Neural cell (in vitro differentiated cells): Measurements from ENCODE around the gene FHIT. TPM values are rescaled to one million over a fixed set of nuclear protein-coding genes. Genes with fewer than 3 reads are reported as not detected.

Experiments
- H2AFZ ChIP-seq: fragments of 200-600, 300-800 bp; sonication (generic), shearing (Covaris generic); 2 replicates; pipeline ENCODE4 v1.6.0; 2014; ENCODE audit warnings: low read depth, mild to moderate bottlenecking, antibody characterized with exemption, low read length, moderate library complexity
- H3F3A ChIP-seq: fragments of 200-600 bp; shearing (Covaris generic); 2 replicates; pipeline ENCODE4 v1.6.1; 2016; ENCODE audit warnings: mild to moderate bottlenecking, moderate library complexity, mixed read lengths, antibody characterized with exemption, low read length; ENCODE audit not compliant: insufficient read depth, poor library complexity, severe bottlenecking
- H3K27ac ChIP-seq: fragments of 200-600, 300-800 bp; sonication (generic), shearing (Covaris generic); 2 replicates; pipeline ENCODE4 v1.5.1; 2014; ENCODE audit warnings: mild to moderate bottlenecking, low read length, moderate library complexity
- H3K27me3 ChIP-seq: fragments of 300-800, 200-600 bp; sonication (generic), shearing (Covaris generic); 2 replicates; pipeline ENCODE4 v1.6.0; 2014; ENCODE audit warnings: mild to moderate bottlenecking, low read depth, low read length, moderate library complexity; ENCODE audit not compliant: insufficient read depth
- H3K36me3 ChIP-seq: fragments of 300-800, 200-600 bp; sonication (generic), shearing (Covaris generic); 2 replicates; pipeline ENCODE4 v1.5.1; 2014; ENCODE audit warnings: mild to moderate bottlenecking, antibody characterized with exemption, low read length, moderate library complexity; ENCODE audit not compliant: insufficient read depth
- H3K4me2 ChIP-seq: fragments of 300-800, 200-600 bp; sonication (generic), shearing (Covaris generic); 2 replicates; pipeline ENCODE4 v1.6.0; 2014; ENCODE audit warnings: mild to moderate bottlenecking, low read length
- H3K4me3 ChIP-seq: fragments of 300-800, 200-600 bp; sonication (generic), shearing (Covaris generic); 2 replicates; pipeline ENCODE4 v1.5.1; 2014; ENCODE audit warnings: mild to moderate bottlenecking, low read length, moderate library complexity
- H3K79me2 ChIP-seq: fragments of 200-600 bp; shearing (Covaris generic); replicated peaks from 2 replicates; pipeline ENCODE4 v1.6.0; 2014; ENCODE audit warnings: mild to moderate bottlenecking, low read length, moderate library complexity; ENCODE audit not compliant: insufficient read depth
- H3K9ac ChIP-seq: fragments of 300-800, 200-600 bp; sonication (generic), shearing (Covaris generic); 2 replicates; pipeline ENCODE4 v1.6.1; 2016; ENCODE audit warnings: mild to moderate bottlenecking, low read length, mixed read lengths
- H3K9me2 ChIP-seq: fragments of 200-600 bp; shearing (Covaris generic); 2 replicates; pipeline ENCODE4 v1.6.1; 2016; ENCODE audit warnings: mild to moderate bottlenecking, low read length, mixed read lengths; ENCODE audit not compliant: insufficient read depth
- H3K9me3 ChIP-seq: fragments of 200-600, 300-800 bp; sonication (generic), shearing (Covaris generic); 2 replicates; pipeline ENCODE4 v1.6.1; 2016; ENCODE audit warnings: mild to moderate bottlenecking, mixed run types, low read length, moderate library complexity, mixed read lengths
- H4K20me1 ChIP-seq: fragments of 200-600 bp; shearing (Covaris generic); 2 replicates; pipeline ENCODE4 v1.6.1; 2016; ENCODE audit warnings: mild to moderate bottlenecking, mixed run types; ENCODE audit not compliant: insufficient read depth
- CTCF ChIP-seq: fragments of 450-650 bp; IDR thresholded peaks from 2 replicates; pipeline ENCODE4 v1.5.1; 2014; ENCODE audit warnings: antibody characterized with exemption, mild to moderate bottlenecking, moderate library complexity; ENCODE audit not compliant: poor library complexity, severe bottlenecking
- EP300 ChIP-seq: fragments of 450-650 bp; conservative IDR thresholded peaks from 2 replicates; pipeline ENCODE4 v1.6.1; 2014; ENCODE audit warnings: antibody characterized with exemption, mild to moderate bottlenecking, moderate library complexity; ENCODE audit not compliant: poor library complexity, severe bottlenecking
- EZH2 ChIP-seq: fragments of 200-600, 300-800 bp; shearing (Covaris generic), sonication (generic); IDR thresholded peaks from 2 replicates; pipeline ENCODE4 v1.6.1; 2014; ENCODE audit warnings: antibody characterized with exemption, low read length, borderline replicate concordance, mild to moderate bottlenecking; ENCODE audit not compliant: insufficient read depth, poor library complexity, severe bottlenecking
- MXI1 ChIP-seq: fragments of 450-650 bp; conservative IDR thresholded peaks from 2 replicates; pipeline ENCODE4 v1.6.1; 2014; ENCODE audit warnings: antibody characterized with exemption, mild to moderate bottlenecking; ENCODE audit not compliant: poor library complexity, severe bottlenecking
- POLR2AphosphoS5 ChIP-seq: IDR thresholded peaks from 2 replicates; pipeline ENCODE4 v1.6.1; 2012
- RAD21 ChIP-seq: fragments of 450-650 bp; conservative IDR thresholded peaks from 2 replicates; pipeline ENCODE4 v1.6.1; 2014; ENCODE audit warnings: antibody characterized with exemption, mild to moderate bottlenecking, moderate library complexity
- REST ChIP-seq: IDR thresholded peaks from 2 replicates; pipeline ENCODE4 v1.6.1; 2012; ENCODE audit warnings: borderline replicate concordance
- SMC3 ChIP-seq: fragments of 450-650 bp; conservative IDR thresholded peaks from 2 replicates; pipeline ENCODE4 v1.6.1; 2014; ENCODE audit warnings: antibody characterized with exemption, mild to moderate bottlenecking, moderate library complexity; ENCODE audit not compliant: poor library complexity
- TAF1 ChIP-seq: IDR thresholded peaks from 2 replicates; pipeline ENCODE4 v1.6.1; 2012; ENCODE audit warnings: low read depth
- polyA plus RNA-seq: library from polyadenylated mRNA; depleted of rRNA; stranded (reverse); fragments of >200 nt; gene quantifications from 2 replicates; pipeline ENCODE4 v1.2.3, GENCODE V29; 2014

The FHIT gene
- polyA plus RNA-seq, 1 donor from 2014 or later, result not detected

GRCh38 chr3:59940718-59941117 is 1310.5 kb downstream of the FHIT start:
- no peak for TF ChIP-seq REST
- no peak for TF ChIP-seq RAD21
- no peak for TF ChIP-seq MXI1
- TF ChIP-seq SMC3, result no peak
- TF ChIP-seq EZH2, result no peak
- no peak for TF ChIP-seq CTCF
- no peak for TF ChIP-seq EP300
- no peak for TF ChIP-seq TAF1
- TF ChIP-seq POLR2AphosphoS5, result no peak
- Histone ChIP-seq H3K9me3 (no peaks in the 10 kb centered on the region), H3K36me3 (no peaks in the 10 kb centered on the region), H3K27me3 (no peaks in the 10 kb centered on the region), H3K4me3 (no peak overlapping the region), H4K20me1 (no peaks in the 10 kb centered on the region), H3F3A (no peaks in the 10 kb centered on the region), H3K27ac (no peak overlapping the region), H2AFZ (no peak overlapping the region), H3K9me2 (no peaks in the 10 kb centered on the region), H3K79me2 (no peaks in the 10 kb centered on the region), H3K4me2 (no peak overlapping the region), H3K9ac (no peak overlapping the region)

GRCh38 chr3:59939826-59940426 is 1311.3 kb downstream of the FHIT start:
- H3K4me2 ChIP-seq, result no peak overlapping the region
- H3K9me2 ChIP-seq, result no peaks in the 10 kb centered on the region
- no peak overlapping the region for H2AFZ ChIP-seq
- H3K36me3 ChIP-seq, result no peaks in the 10 kb centered on the region
- H3K79me2 ChIP-seq, result no peaks in the 10 kb centered on the region
- no peak overlapping the region for H3K9ac ChIP-seq
- H4K20me1 ChIP-seq, result no peaks in the 10 kb centered on the region
- TF ChIP-seq CTCF, result no peak
- no peak for TF ChIP-seq EP300
- TF ChIP-seq MXI1, result no peak
- TF ChIP-seq SMC3, result no peak
- TF ChIP-seq REST, result no peak
- no peak overlapping the region for H3K4me3 ChIP-seq
- no peak overlapping the region for H3K27ac ChIP-seq
- no peaks in the 10 kb centered on the region for H3K27me3 ChIP-seq
- H3F3A ChIP-seq, result no peaks in the 10 kb centered on the region
- no peaks in the 10 kb centered on the region for H3K9me3 ChIP-seq
